K562 (cell line): ENCODE results near the gene GABRR2. TPM values are rescaled to one million over a fixed set of nuclear protein-coding genes. Genes with fewer than 3 reads are reported as not detected.

Experiments
- ATAC-seq: fragments of 200-7000 bp; cut with Tn5 transposase; 3 replicates; pipeline ENCODE4 v1.9.1; 2020; ENCODE audit warnings: moderate library complexity
- BruUV-seq: library from RNA; stranded (reverse); fragments of 400-500 nt; replicated peaks from 2 replicates; lab custom pipeline; 2021; lab: Mats Ljungman, UMichigan
- CTCF ChIA-PET: fragments of 300-600 bp; formaldehyde crosslinking; extraction: SDS; loops from one replicate; lab custom pipeline; 2021; ENCODE audit warnings: low intra/inter-chr PET ratio; lab: Yijun Ruan, JAX
- POLR2A ChIA-PET: fragments of 300-600, 350-650 bp; sonication (Branson Sonifier 250); formaldehyde crosslinking; extraction: SDS; loops from one replicate; lab custom pipeline; 2021; ENCODE audit warnings: antibody characterized with exemption, inconsistent platforms; lab: Yijun Ruan, JAX
- DNase-seq, 4 experiments: peaks; one replicate each; pipeline versions ENCODE4 v3.0.0 to v3.0.0-alpha.2; 2011 to 2018; ENCODE audit warnings: low spot score in 3 of 4, mixed read lengths in 3 of 4; ENCODE audit errors: extremely low read depth in 1 of 4
- FAIRE-seq: peaks from 2 replicates; lab custom pipeline; 2011; peaks lifted over from hg19 to GRCh38; lab: Jason Lieb, UNC
- H2AFZ ChIP-seq: 2 replicates; pipeline ENCODE4 v1.6.0; 2011; ENCODE audit warnings: low read depth, low read length, control low read depth, inconsistent platforms
- H3K27ac ChIP-seq: fragments of 200-600 bp; 3 replicates; pipeline ENCODE4 v1.8.0; 2011; ENCODE audit warnings: low read depth, mild to moderate bottlenecking, control low read depth, inconsistent platforms, low read length, moderate library complexity, mixed read lengths; ENCODE audit errors: extremely low read depth
- H3K27me3 ChIP-seq, 2 experiments: fragments of 300-600 bp in 1 of 2; 2 replicates in 1 of 2; 3 replicates in 1 of 2; pipeline versions ENCODE4 v1.6.0 to v1.8.0; 2011; ENCODE audit warnings: inconsistent platforms in 2 of 2, low read length in 2 of 2, mild to moderate bottlenecking in 1 of 2, mixed read lengths in 1 of 2, moderate library complexity in 1 of 2; ENCODE audit not compliant: control insufficient read depth in 2 of 2, insufficient read depth in 2 of 2
- H3K36me3 ChIP-seq: fragments of 300-600 bp; 3 replicates; pipeline ENCODE4 v1.8.0; 2011; ENCODE audit warnings: mild to moderate bottlenecking, low read length, inconsistent platforms; ENCODE audit not compliant: control insufficient read depth, insufficient read depth
- H3K4me1 ChIP-seq, 2 experiments: fragments of 200-600 bp in 1 of 2; replicated peaks in 1 of 2; 2 replicates in 1 of 2; 3 replicates in 1 of 2; pipeline versions ENCODE4 v1.5.1 to v1.8.0; 2011; ENCODE audit warnings: inconsistent platforms in 2 of 2, low read length in 2 of 2, mild to moderate bottlenecking in 1 of 2, mixed read lengths in 1 of 2, moderate library complexity in 1 of 2; ENCODE audit not compliant: control insufficient read depth in 2 of 2, insufficient read depth in 2 of 2
- H3K4me2 ChIP-seq: 2 replicates; pipeline ENCODE4 v1.6.1; 2011; ENCODE audit warnings: low read length, control low read depth, inconsistent platforms, mixed read lengths; ENCODE audit not compliant: insufficient read depth
- H3K4me3 ChIP-seq: fragments of 200-600 bp; sonication (generic), shearing (Covaris generic); 2 replicates; pipeline ENCODE4 v1.5.1; 2016; ENCODE audit warnings: control low read depth, inconsistent platforms
- H3K79me2 ChIP-seq: fragments of 200-600 bp; 3 replicates; pipeline ENCODE4 v1.8.0; 2011; ENCODE audit warnings: low read length, inconsistent platforms; ENCODE audit not compliant: control insufficient read depth, insufficient read depth
- H3K9ac ChIP-seq, 2 experiments: 2 replicates each; pipeline versions ENCODE4 v1.6.0 to v1.6.1; 2011; ENCODE audit warnings: low read depth in 2 of 2, low read length in 2 of 2, control low read depth in 1 of 2, inconsistent platforms in 1 of 2, mild to moderate bottlenecking in 1 of 2, mixed read lengths in 1 of 2; ENCODE audit not compliant: insufficient read depth in 1 of 2
- H3K9me1 ChIP-seq: one replicate; pipeline ENCODE4 v1.6.0; 2011; ENCODE audit warnings: inconsistent platforms, mild to moderate bottlenecking, low read length, moderate library complexity; ENCODE audit not compliant: control insufficient read depth, insufficient read depth
- H3K9me3 ChIP-seq: replicated peaks from 2 replicates; pipeline ENCODE4 v1.5.1; 2011; ENCODE audit warnings: low read depth, low read length, inconsistent platforms; ENCODE audit not compliant: control insufficient read depth, insufficient read depth
- H4K20me1 ChIP-seq: replicated peaks from 2 replicates; pipeline ENCODE4 v1.6.1; 2011; ENCODE audit warnings: low read length, inconsistent platforms, mixed read lengths; ENCODE audit not compliant: control insufficient read depth, insufficient read depth
- ARID1B ChIP-seq: fragments of 450-650 bp; IDR thresholded peaks from 2 replicates; pipeline ENCODE4 v1.6.1; 2016; ENCODE audit warnings: antibody characterized with exemption, mild to moderate bottlenecking, inconsistent platforms
- BRCA1 ChIP-seq, 2 experiments: fragments of 450-650 bp in 1 of 2; sonication (generic) in 1 of 2; formaldehyde crosslinking in 1 of 2; IDR thresholded peaks; 2 replicates each; pipeline versions ENCODE4 v1.5.0 to v1.6.1; 2017 to 2020; ENCODE audit warnings: mild to moderate bottlenecking in 1 of 2, missing genetic modification reagents in 1 of 2
- CCAR2 ChIP-seq: fragments of 200-400 bp; formaldehyde crosslinking; IDR thresholded peaks from 2 replicates; pipeline ENCODE4 v1.6.1; 2017; ENCODE audit warnings: mild to moderate bottlenecking, low read depth, low read length
- CGGBP1 ChIP-seq: fragments of 250-450 bp; sonication (Bioruptor Pico); IDR thresholded peaks from 2 replicates; pipeline ENCODE4 v1.9.0; 2021; ENCODE audit warnings: mild to moderate bottlenecking
- CHD1 ChIP-seq: fragments of 200-600 bp; sonication (generic); IDR thresholded peaks from one replicate; pipeline ENCODE4 v1.6.1; 2012; ENCODE audit warnings: mild to moderate bottlenecking, moderate library complexity, low read length, inconsistent platforms
- CREM ChIP-seq: IDR thresholded peaks from 2 replicates; pipeline ENCODE4 v1.6.1; 2014; ENCODE audit warnings: antibody characterized with exemption, low read depth
- DNMT1 ChIP-seq: fragments of 450-650 bp; IDR thresholded peaks from 2 replicates; pipeline ENCODE4 v1.6.1; 2016; ENCODE audit warnings: antibody characterized with exemption, mild to moderate bottlenecking
- FOXJ2 ChIP-seq: fragments of 200-800 bp; sonication (Bioruptor generic); IDR thresholded peaks from 2 replicates; pipeline ENCODE4 v1.6.1; 2016; ENCODE audit warnings: missing genetic modification characterization, missing compliant biosample characterization
- FOXJ3 ChIP-seq: sonication (generic); formaldehyde crosslinking; IDR thresholded peaks from 2 replicates; pipeline ENCODE4 v1.4.0; 2020; ENCODE audit warnings: mild to moderate bottlenecking, missing genetic modification reagents
- FOXP4 ChIP-seq: sonication (generic); formaldehyde crosslinking; IDR thresholded peaks from 2 replicates; pipeline ENCODE4 v1.8.0; 2022; ENCODE audit warnings: mild to moderate bottlenecking, missing genetic modification reagents, borderline replicate concordance
- IRF2 ChIP-seq: sonication (generic); formaldehyde crosslinking; IDR thresholded peaks from 2 replicates; pipeline ENCODE4 v1.8.1; 2022; ENCODE audit warnings: mild to moderate bottlenecking, missing genetic modification reagents
- SNRNP70 ChIP-seq: fragments of 200-400 bp; formaldehyde crosslinking; optimal IDR thresholded peaks from 2 replicates; pipeline ENCODE3; 2017; ENCODE audit warnings: low read depth, low read length
- UBTF ChIP-seq, 2 experiments: IDR thresholded peaks; 2 replicates each; pipeline ENCODE4 v1.6.1; 2012; ENCODE audit warnings: improper control_type of control experiment in 2 of 2, low read depth in 2 of 2, low read length in 2 of 2, borderline replicate concordance in 1 of 2
- YBX1 ChIP-seq: fragments of 450-650 bp; IDR thresholded peaks from 2 replicates; pipeline ENCODE4 v1.7.1; 2016; ENCODE audit warnings: mild to moderate bottlenecking
- ZNF239 ChIP-seq: fragments of 250-450 bp; sonication (Bioruptor Pico); IDR thresholded peaks from 2 replicates; pipeline ENCODE4 v1.4.0; 2020; ENCODE audit warnings: mild to moderate bottlenecking
- ZNF717 ChIP-seq: fragments of 250-450 bp; sonication (Bioruptor Pico); IDR thresholded peaks from 2 replicates; pipeline ENCODE4 v1.5.0; 2021
- WGBS: fragments of 100-300 bp; shearing (Covaris generic); methylation state at CpG from one replicate; pipeline ENCODE4 v1.1.6; 2016; ENCODE audit warnings: low coverage, mixed read lengths; ENCODE audit not compliant: insufficient coverage; ENCODE audit errors: missing lambda C conversion rate; 5-methylcytosine and 5-hydroxymethylcytosine counted together
- in situ Hi-C: fragments of 300-500 bp; cut with MboI; formaldehyde crosslinking; loops from 4 replicates; pipeline ENCODE4 v1.15.0; 2018; ENCODE audit warnings: inconsistent platforms, mixed read lengths
- intact Hi-C: fragments of 100-400 bp; cut with micrococcal nuclease; formaldehyde crosslinking; loops from 2 replicates; pipeline ENCODE4 v1.14.2; 2022
- polyA plus RNA-seq, 8 experiments: library from polyadenylated mRNA; depleted of rRNA in 4 of 8; stranded (reverse) in 5 of 8; unstranded in 3 of 8; fragments of >200 nt; fragmentation: Nextera tagmentation in 2 of 8; fragmentation: Illumina TruSeq in 1 of 8; extraction: Ambion mirVana in 2 of 8; extraction: Trizol in 1 of 8; gene quantifications; 2 replicates each; pipeline versions ENCODE4 v1.2.1 to v1.2.3, GENCODE V29; 2011 to 2014; ENCODE audit warnings: inconsistent platforms in 1 of 8, missing spikeins in 1 of 8
- total RNA-seq, 7 experiments: library from RNA; depleted of rRNA in 6 of 7; stranded (reverse); fragments of >200 nt in 6 of 7; fragmentation: Illumina TruSeq in 2 of 7; extraction: Trizol in 2 of 7; gene quantifications; 2 replicates each; pipeline versions ENCODE4 v1.2.1 to v1.2.3, GENCODE V29; 2011 to 2021; ENCODE audit warnings: low replicate concordance in 1 of 7

Gene GABRR2
- total and polyA plus RNA-seq, 9 of the 15 experiments (the other 6 are each of a cell fraction or from before 2014, with no cell fraction given) = 0.09 to 0.13 (median 0.10) TPM; not detected in 6

- Histone ChIP-seq H3K36me3 (no peaks in the 10 kb centered on the region), H3K27ac (no peak overlapping the region), H4K20me1 (no peaks in the 10 kb centered on the region; the same call in 1 of the 2 replicates), H3K27me3 (peaks cover 9 to 37% of the 10 kb centered on the region in 2 experiments; a peak in 4 of 5 replicates), H3K4me3 (no peak overlapping the region), H3K79me2 (no peaks in the 10 kb centered on the region), H2AFZ (no peak overlapping the region), H3K9me1 (no peaks in the 10 kb centered on the region), H3K4me2 (no peak overlapping the region), H3K9ac (no peak overlapping the region), H3K4me1 (no peaks in the 10 kb centered on the region), H3K9me3 (no peaks in the 10 kb centered on the region)
- DNase-seq (no peak), FAIRE-seq (no peak), ATAC-seq (no peak)
- POLR2A ChIA-PET = interaction anchor here (1.0 kb wide), 1 partner anchor 9 kb away, joined by 3 read pairs; no protein-coding TSS in a partner anchor
- TF ChIP-seq BRCA1 (IDR thresholded peaks at IDR 0.05) = no peak
- TF ChIP-seq BRCA1 (CRISPR knock-in tag; IDR thresholded peaks at IDR 0.05) = no peak
- TF ChIP-seq ARID1B = no peak
- no peak for TF ChIP-seq IRF2 (CRISPR knock-in tag)
- TF ChIP-seq ZNF239 (CRISPR knock-in tag) = no peak
- TF ChIP-seq FOXJ3 (CRISPR knock-in tag) = no peak
- TF ChIP-seq DNMT1 = no peak
- no peak for TF ChIP-seq CCAR2
- TF ChIP-seq SNRNP70 = no peak
- no peak for TF ChIP-seq CHD1
- TF ChIP-seq UBTF (IDR thresholded peaks at IDR 0.05; ENCODE audit: borderline replicate concordance in 1 of 2, low read depth in 2 of 2, low read length in 2 of 2) = no peak
- no peak for TF ChIP-seq FOXJ2
- no peak for TF ChIP-seq YBX1
- no peak for TF ChIP-seq CREM
- no peak for TF ChIP-seq ZNF717 (CRISPR knock-in tag)
- TF ChIP-seq CGGBP1 = no peak
- TF ChIP-seq FOXP4 = no peak
- in situ Hi-C loops (no loop called here), intact Hi-C loops (no loop called here)
- 3% methylated on average over 11 of the region's 11 CpGs for WGBS
- CTCF ChIA-PET = no interaction called here
- no TSS peak for BruUV-seq
These were observed 23.8 kb downstream of the GABRR2 start for GRCh38 chr6:89291256-89291819.
